K562 (cell line): ENCODE data around the gene VIM. TPM values are rescaled to one million over a fixed set of nuclear protein-coding genes. Genes with fewer than 3 reads are reported as not detected.
A peak's percentile ranks its signal among the peaks of the same experiment; 100 is the strongest.

ENCODE experiments used
- CBFA2T3 ChIP-seq: fragments of 450-650 bp; IDR thresholded peaks from 2 replicates; pipeline ENCODE4 v1.6.1; 2017
- CEBPZ ChIP-seq: fragments of 150-350 bp; IDR thresholded peaks from 2 replicates; pipeline ENCODE4 v1.6.1; 2014; ENCODE audit warnings: low read depth, mild to moderate bottlenecking, low read length, borderline replicate concordance
- CHAMP1 ChIP-seq: fragments of 450-650 bp; IDR thresholded peaks from 2 replicates; pipeline ENCODE4 v1.6.1; 2016; ENCODE audit warnings: mild to moderate bottlenecking
- DMBX1 ChIP-seq: fragments of 250-450 bp; sonication (Bioruptor Pico); IDR thresholded peaks from 2 replicates; pipeline ENCODE4 v1.8.0; 2022; ENCODE audit warnings: inconsistent platforms, mild to moderate bottlenecking, moderate library complexity, borderline replicate concordance
- ETS1 ChIP-seq: conservative IDR thresholded peaks from 2 replicates; pipeline ENCODE4 v1.6.1; 2011; ENCODE audit warnings: low read depth, mild to moderate bottlenecking, low read length; ENCODE audit not compliant: control insufficient read depth
- HDAC1 ChIP-seq, 2 experiments: fragments of 450-650 bp; IDR thresholded peaks; 2 replicates each; pipeline ENCODE4 v1.6.1; 2016 to 2017; ENCODE audit warnings: inconsistent platforms in 1 of 2, mild to moderate bottlenecking in 1 of 2, moderate library complexity in 1 of 2
- MYNN ChIP-seq, 2 experiments: sonication (generic); formaldehyde crosslinking in 1 of 2; IDR thresholded peaks; 2 replicates each; pipeline versions ENCODE4 v1.5.0 to v1.6.1; 2016 to 2020; ENCODE audit warnings: antibody characterized with exemption in 1 of 2, missing genetic modification reagents in 1 of 2
- PHB2 ChIP-seq: fragments of 450-650 bp; IDR thresholded peaks from 2 replicates; pipeline ENCODE4 v1.6.1; 2017; ENCODE audit warnings: low read depth
- TCF3 ChIP-seq: sonication (generic); formaldehyde crosslinking; IDR thresholded peaks from 2 replicates; pipeline ENCODE4 v1.4.0; 2020; ENCODE audit warnings: mild to moderate bottlenecking, missing genetic modification reagents
- ZBTB11 ChIP-seq, 3 experiments: fragments of 200-800 bp in 1 of 3; fragments of 250-450 bp in 1 of 3; fragments of 450-650 bp in 1 of 3; sonication (Bioruptor Pico) in 1 of 3; sonication (Bioruptor generic) in 1 of 3; formaldehyde crosslinking in 1 of 3; IDR thresholded peaks; 2 replicates each; pipeline versions ENCODE4 v1.6.1 to v1.8.0; 2016 to 2022; ENCODE audit warnings: mild to moderate bottlenecking in 2 of 3, missing genetic modification characterization in 2 of 3, missing compliant biosample characterization in 1 of 3, moderate library complexity in 1 of 3
- ZC3H8 ChIP-seq: fragments of 450-650 bp; IDR thresholded peaks from 2 replicates; pipeline ENCODE4 v1.6.1; 2017
- ZEB2 ChIP-seq: fragments of 450-650 bp; IDR thresholded peaks from 2 replicates; pipeline ENCODE4 v1.6.1; 2016
- polyA plus RNA-seq, 8 experiments: library from polyadenylated mRNA; depleted of rRNA in 4 of 8; stranded (reverse) in 5 of 8; unstranded in 3 of 8; fragments of >200 nt; fragmentation: Nextera tagmentation in 2 of 8; fragmentation: Illumina TruSeq in 1 of 8; extraction: Ambion mirVana in 2 of 8; extraction: Trizol in 1 of 8; gene quantifications; 2 replicates each; pipeline versions ENCODE4 v1.2.1 to v1.2.3, GENCODE V29; 2011 to 2014; ENCODE audit warnings: inconsistent platforms in 1 of 8, missing spikeins in 1 of 8
- total RNA-seq, 7 experiments: library from RNA; depleted of rRNA in 6 of 7; stranded (reverse); fragments of >200 nt in 6 of 7; fragmentation: Illumina TruSeq in 2 of 7; extraction: Trizol in 2 of 7; gene quantifications; 2 replicates each; pipeline versions ENCODE4 v1.2.1 to v1.2.3, GENCODE V29; 2011 to 2021; ENCODE audit warnings: low replicate concordance in 1 of 7

VIM gene
- total and polyA plus RNA-seq, 9 of the 15 experiments (the other 6 are each of a cell fraction or from before 2014, with no cell fraction given), result 86.0 to 621 (median 383) TPM

- TF ChIP-seq CHAMP1 (peak; percentile 93), ZBTB11 (CRISPR knock-in tag; IDR thresholded peaks at IDR 0.05) (peak in 1 of 3 experiments; percentile 18; a peak in 1 of 6 replicates), HDAC1 (IDR thresholded peaks at IDR 0.05) (0 out of 4 replicates have a peak, but pooled peaks of 1 of the 2 experiments have one; percentile 28), ZEB2 (peak; percentile 89), PHB2 (peak; percentile 55; the same call in 1 of the 2 replicates), DMBX1 (CRISPR knock-in tag) (peak; percentile 69), CBFA2T3 (peak; percentile 95), ETS1 (no peak), CEBPZ (no peak), MYNN (IDR thresholded peaks at IDR 0.05) (no peak), MYNN (CRISPR knock-in tag; IDR thresholded peaks at IDR 0.05) (no peak), ZC3H8 (0 out of 2 replicates have a peak, but pooled peaks have one; percentile 34), TCF3 (peak; percentile 89)
These were observed 19.2 kb downstream of the VIM start (continued) for GRCh38 chr10:17247210-17247609.
